IMR-90 (cell line): Measurements from ENCODE around the gene CAB39. TPM values are rescaled to one million over a fixed set of nuclear protein-coding genes. Genes with fewer than 3 reads are reported as not detected.

Source experiments
- ATAC-seq: fragments of 200-7000 bp; cut with Tn5 transposase; 2 replicates; pipeline ENCODE4 v1.9.1; 2020; ENCODE audit warnings: low read depth, mild to moderate bottlenecking, moderate library complexity
- BruUV-seq: library from RNA; stranded (reverse); fragments of 400-500 nt; replicated peaks from 2 replicates; lab custom pipeline; 2021; lab: Mats Ljungman, UMichigan
- CTCF ChIA-PET: fragments of 300-600 bp; formaldehyde crosslinking; extraction: SDS; loops from one replicate; lab custom pipeline; 2021; ENCODE audit warnings: antibody characterized with exemption; lab: Yijun Ruan, JAX
- POLR2A ChIA-PET: fragments of 300-600 bp; sonication (Branson Sonifier 250); formaldehyde crosslinking; loops from one replicate; lab custom pipeline; 2022; ENCODE audit warnings: antibody characterized with exemption; ENCODE audit not compliant: unreplicated experiment; lab: Charles Lee
- DNase-seq: peaks from one replicate; pipeline ENCODE4 v3.0.0; 2013
- H2AFZ ChIP-seq: replicated peaks from 2 replicates; pipeline ENCODE3; 2013; ENCODE audit warnings: low read length, mild to moderate bottlenecking; ENCODE audit not compliant: poor library complexity
- H2AK5ac ChIP-seq: 2 replicates; pipeline ENCODE4 v1.6.1; 2013; ENCODE audit warnings: low read depth, low read length, inconsistent platforms
- H2AK9ac ChIP-seq: replicated peaks from 2 replicates; pipeline ENCODE3; 2013; ENCODE audit warnings: mild to moderate bottlenecking, low read depth, low read length, moderate library complexity; ENCODE audit not compliant: poor library complexity
- H2BK120ac ChIP-seq: 2 replicates; pipeline ENCODE4 v1.6.1; 2013; ENCODE audit warnings: low read depth, low read length, inconsistent platforms
- H2BK15ac ChIP-seq: 3 replicates; pipeline ENCODE4 v1.6.1; 2013; ENCODE audit warnings: low read depth, low read length, inconsistent platforms
- H2BK20ac ChIP-seq: 2 replicates; pipeline ENCODE4 v1.6.1; 2013; ENCODE audit warnings: low read depth, mild to moderate bottlenecking, inconsistent platforms, low read length, moderate library complexity
- H2BK5ac ChIP-seq: 2 replicates; pipeline ENCODE4 v1.6.1; 2013; ENCODE audit warnings: mild to moderate bottlenecking, low read depth, low read length, inconsistent platforms; ENCODE audit not compliant: poor library complexity, severe bottlenecking
- H3K14ac ChIP-seq: replicated peaks from 2 replicates; pipeline ENCODE4 v1.6.1; 2013; ENCODE audit warnings: low read depth, low read length, inconsistent platforms
- H3K18ac ChIP-seq: 2 replicates; pipeline ENCODE4 v1.6.1; 2013; ENCODE audit warnings: low read depth, low read length, control low read depth
- H3K23ac ChIP-seq: 2 replicates; pipeline ENCODE4 v1.6.1; 2013; ENCODE audit warnings: low read depth, low read length, inconsistent platforms
- H3K27ac ChIP-seq: 2 replicates; pipeline ENCODE4 v1.5.1; 2013; ENCODE audit warnings: mild to moderate bottlenecking, control low read depth, low read length; ENCODE audit not compliant: insufficient read depth
- H3K27me3 ChIP-seq: 2 replicates; pipeline ENCODE4 v1.6.1; 2013; ENCODE audit warnings: low read length; ENCODE audit not compliant: control insufficient read depth, insufficient read depth
- H3K36me3 ChIP-seq: 2 replicates; pipeline ENCODE4 v1.6.1; 2013; ENCODE audit warnings: low read length, mixed read lengths; ENCODE audit not compliant: control insufficient read depth, insufficient read depth
- H3K4ac ChIP-seq: 2 replicates; pipeline ENCODE4 v1.6.1; 2013; ENCODE audit warnings: low read depth, low read length, inconsistent platforms
- H3K4me1 ChIP-seq: 2 replicates; pipeline ENCODE4 v1.6.1; 2013; ENCODE audit warnings: low read length, mixed read lengths; ENCODE audit not compliant: control insufficient read depth, insufficient read depth
- H3K4me2 ChIP-seq: 2 replicates; pipeline ENCODE4 v1.6.1; 2013; ENCODE audit warnings: low read depth, mild to moderate bottlenecking, control low read depth, low read length, moderate library complexity
- H3K4me3 ChIP-seq: 2 replicates; pipeline ENCODE4 v1.5.1; 2013; ENCODE audit warnings: low read depth, mild to moderate bottlenecking, control low read depth, low read length, moderate library complexity; ENCODE audit not compliant: insufficient read depth
- H3K56ac ChIP-seq: 2 replicates; pipeline ENCODE4 v1.6.1; 2013; ENCODE audit warnings: low read length, inconsistent platforms; ENCODE audit not compliant: insufficient read depth; ENCODE audit errors: extremely low read depth
- H3K79me1 ChIP-seq, 2 experiments: 2 replicates each; pipeline ENCODE4 v1.6.1; 2013; ENCODE audit warnings: low read length in 2 of 2, inconsistent platforms in 1 of 2, low read depth in 1 of 2
- H3K9ac ChIP-seq: 2 replicates; pipeline ENCODE4 v1.6.1; 2013; ENCODE audit warnings: low read depth, low read length, control low read depth
- H3K9me1 ChIP-seq: 2 replicates; pipeline ENCODE4 v1.6.1; 2013; ENCODE audit warnings: low read length, inconsistent platforms; ENCODE audit not compliant: insufficient read depth
- H3K9me3 ChIP-seq: 2 replicates; pipeline ENCODE4 v1.6.1; 2013; ENCODE audit warnings: low read length; ENCODE audit not compliant: control insufficient read depth, insufficient read depth
- H4K20me1 ChIP-seq: 2 replicates; pipeline ENCODE4 v1.6.1; 2013; ENCODE audit warnings: low read length, inconsistent platforms; ENCODE audit not compliant: insufficient read depth
- H4K5ac ChIP-seq: 2 replicates; pipeline ENCODE4 v1.6.1; 2013; ENCODE audit warnings: mild to moderate bottlenecking, low read depth, low read length, control low read depth
- H4K8ac ChIP-seq, 2 experiments: 2 replicates each; pipeline ENCODE4 v1.6.1; 2013; ENCODE audit warnings: low read depth in 2 of 2, low read length in 2 of 2, control low read depth in 1 of 2, inconsistent platforms in 1 of 2
- H4K91ac ChIP-seq: 2 replicates; pipeline ENCODE4 v1.6.1; 2013; ENCODE audit warnings: low read depth, low read length, inconsistent platforms; ENCODE audit not compliant: insufficient read depth
- BHLHE40 ChIP-seq: fragments of 150-350 bp; IDR thresholded peaks from 2 replicates; pipeline ENCODE4 v1.6.1; 2016; ENCODE audit warnings: mild to moderate bottlenecking, low read depth, low read length
- CEBPB ChIP-seq: IDR thresholded peaks from 2 replicates; pipeline ENCODE4 v1.6.1; 2012; ENCODE audit warnings: low read depth, low read length, improper control_type of control experiment
- CHD1 ChIP-seq: IDR thresholded peaks from 2 replicates; pipeline ENCODE4 v1.6.1; 2012; ENCODE audit warnings: low read depth, low read length, improper control_type of control experiment
- CTCF ChIP-seq: conservative IDR thresholded peaks from 2 replicates; pipeline ENCODE4 v1.5.1; 2012; ENCODE audit warnings: mild to moderate bottlenecking, low read depth, low read length, improper control_type of control experiment
- MAFK ChIP-seq: IDR thresholded peaks from 2 replicates; pipeline ENCODE4 v1.6.1; 2012; ENCODE audit warnings: low read depth, low read length, improper control_type of control experiment
- MAZ ChIP-seq: IDR thresholded peaks from 2 replicates; pipeline ENCODE4 v1.6.1; 2012; ENCODE audit warnings: low read depth, mild to moderate bottlenecking, low read length, improper control_type of control experiment, moderate library complexity, borderline replicate concordance
- MXI1 ChIP-seq: IDR thresholded peaks from 2 replicates; pipeline ENCODE4 v1.6.1; 2012; ENCODE audit warnings: low read depth, mild to moderate bottlenecking, low read length, moderate library complexity, borderline replicate concordance
- NFE2L2 ChIP-seq: fragments of 150-350 bp; IDR thresholded peaks from 2 replicates; pipeline ENCODE4 v1.6.1; 2016; ENCODE audit warnings: low read depth, mild to moderate bottlenecking, low read length
- POLR2A ChIP-seq: IDR thresholded peaks from 2 replicates; pipeline ENCODE4 v1.6.1; 2012; ENCODE audit warnings: mild to moderate bottlenecking, low read depth, low read length
- RAD21 ChIP-seq: IDR thresholded peaks from 2 replicates; pipeline ENCODE4 v1.6.1; 2012; ENCODE audit warnings: low read length, improper control_type of control experiment
- RCOR1 ChIP-seq: IDR thresholded peaks from 2 replicates; pipeline ENCODE4 v1.6.1; 2012; ENCODE audit warnings: mild to moderate bottlenecking, low read length, improper control_type of control experiment; ENCODE audit not compliant: insufficient replicate concordance
- RFX5 ChIP-seq: IDR thresholded peaks from 2 replicates; pipeline ENCODE4 v1.8.0; 2012; ENCODE audit warnings: low read depth, mild to moderate bottlenecking, low read length, moderate library complexity
- SMC3 ChIP-seq: fragments of 150-350 bp; IDR thresholded peaks from 2 replicates; pipeline ENCODE4 v1.6.1; 2016; ENCODE audit warnings: low read depth, mild to moderate bottlenecking, antibody characterized with exemption, low read length, moderate library complexity
- USF2 ChIP-seq: fragments of 150-350 bp; IDR thresholded peaks from 2 replicates; pipeline ENCODE4 v1.6.1; 2017; ENCODE audit warnings: mild to moderate bottlenecking, antibody characterized with exemption, low read length, low read depth
- WGBS, 2 experiments: methylation state at CpG; one replicate each; pipeline versions ENCODE4 v1.1.5 to v1.1.7; 2013; ENCODE audit warnings: missing lambda C conversion rate in 2 of 2; ENCODE audit not compliant: insufficient read length in 1 of 2; ENCODE audit errors: extremely low coverage in 2 of 2; 5-methylcytosine and 5-hydroxymethylcytosine counted together
- dilution Hi-C: fragments of 300-500 bp; cut with HindIII; formaldehyde crosslinking; loops from one replicate; pipeline ENCODE4 v1.14.3; 2018; ENCODE audit warnings: low sequenced_read_pairs; ENCODE audit not compliant: unreplicated experiment
- in situ Hi-C: fragments of 300-500 bp; cut with MboI; formaldehyde crosslinking; loops from 3 replicates; pipeline ENCODE4 v1.14.3; 2019; ENCODE audit warnings: low sequenced_read_pairs, inconsistent platforms, mixed read lengths
- intact Hi-C: fragments of 100-400 bp; cut with micrococcal nuclease; formaldehyde crosslinking; loops from 2 replicates; pipeline ENCODE4 v1.10.0; 2022
- polyA plus RNA-seq, 3 experiments: library from polyadenylated mRNA; depleted of rRNA; stranded (reverse); fragments of >200 nt; gene quantifications; 2 replicates each; pipeline ENCODE4 v1.2.3, GENCODE V29; 2012; ENCODE audit warnings: low replicate concordance in 1 of 3
- total RNA-seq: library from RNA; depleted of rRNA; stranded (reverse); fragments of >200 nt; gene quantifications from 2 replicates; pipeline ENCODE4 v1.2.3, GENCODE V29; 2012

CAB39 gene
- total and polyA plus RNA-seq, 2 of the 4 experiments (the other 2 are of a cell fraction): 38.2 to 71.7 TPM

DNA sequence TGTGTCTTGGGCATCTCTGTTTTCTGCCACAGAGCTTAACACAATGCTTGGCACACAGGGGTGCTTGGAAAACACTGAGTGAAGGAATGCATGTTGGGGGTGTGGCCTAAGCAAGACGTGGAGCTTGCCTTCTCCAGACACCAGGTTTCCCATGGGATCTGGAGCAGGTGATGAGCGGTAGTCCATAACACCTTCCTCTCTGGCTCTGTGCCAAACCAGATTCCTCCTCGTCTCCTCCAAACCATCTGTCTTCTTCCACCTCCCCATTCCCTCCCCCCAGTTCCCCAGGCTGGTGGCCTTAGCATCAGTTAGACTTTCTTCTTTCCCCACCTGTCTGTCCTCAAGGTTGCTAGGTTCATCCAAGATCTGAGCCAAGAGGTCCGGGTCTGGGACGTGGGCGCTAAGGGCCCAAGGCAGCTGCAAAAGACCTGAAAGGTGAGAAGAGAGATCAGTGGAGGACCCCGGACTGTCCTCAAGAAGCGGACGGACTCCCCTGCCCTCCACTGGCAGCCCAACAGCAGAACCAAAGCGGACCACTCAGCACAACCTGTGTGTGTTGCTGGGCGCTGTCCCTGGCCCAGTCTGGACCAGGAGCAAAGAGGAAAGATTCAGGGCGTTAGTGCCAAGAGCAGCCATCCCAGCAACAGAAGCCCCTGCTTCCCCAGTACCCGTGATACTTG lies 150.9 kb downstream of the CAB39 start:
- no peaks in the 10 kb centered on the region for H3K36me3 ChIP-seq
- no TSS peak for BruUV-seq
- peaks cover 6% of the 10 kb centered on the region; the same call in 1 of the 2 replicates for H3K9me1 ChIP-seq
- in situ Hi-C loops: no loop called here
- no peak overlapping the region for H4K8ac ChIP-seq
- peaks cover 3 to 26% of the 10 kb centered on the region in 2 experiments; a peak in 3 of 4 replicates for H3K79me1 ChIP-seq
- H2BK15ac ChIP-seq: no peak overlapping the region
- H3K23ac ChIP-seq: no peak overlapping the region
- H3K27ac ChIP-seq: no peak overlapping the region
- no peak overlapping the region for H3K4me3 ChIP-seq
- intact Hi-C loops: no loop called here
- H3K27me3 ChIP-seq: peaks cover 26% of the 10 kb centered on the region
- ChIA-PET POLR2A (no interaction called here), CTCF (no interaction called here)
- peaks cover 13% of the 10 kb centered on the region; the same call in 1 of the 2 replicates for H4K20me1 ChIP-seq
- no peak overlapping the region for H2BK120ac ChIP-seq
- no peak overlapping the region for H3K9ac ChIP-seq
- H2AFZ ChIP-seq: peak overlapping the region; percentile 66
- no peak overlapping the region for H3K56ac ChIP-seq
- ATAC-seq (no peak), DNase-seq (no peak)
- H3K14ac ChIP-seq: no peak overlapping the region
- no peak overlapping the region for H4K91ac ChIP-seq
- no peaks in the 10 kb centered on the region for H3K9me3 ChIP-seq
- no peak overlapping the region for H3K4me2 ChIP-seq
- no peak overlapping the region for H2BK5ac ChIP-seq
- no peak overlapping the region for H4K5ac ChIP-seq
- dilution Hi-C loops: no loop called here
- TF ChIP-seq CTCF (no peak), CEBPB (no peak), BHLHE40 (no peak), RCOR1 (no peak), RAD21 (no peak), CHD1 (no peak), MAFK (no peak), SMC3 (no peak), USF2 (no peak), RFX5 (no peak), MXI1 (no peak), NFE2L2 (no peak), MAZ (no peak), POLR2A (no peak)
- H2AK9ac ChIP-seq: no peak overlapping the region
- H3K4ac ChIP-seq: no peak overlapping the region
- H3K18ac ChIP-seq: no peak overlapping the region
- no peak overlapping the region for H2BK20ac ChIP-seq
- H2AK5ac ChIP-seq: no peak overlapping the region
- peaks cover 10% of the 10 kb centered on the region; the same call in 1 of the 2 replicates for H3K4me1 ChIP-seq
- WGBS, 2 experiments: 73% methylated on average over 6 of the region's 13 CpGs; no CpG with 5 or more reads in 1 of the 2 experiments
